EH (cell line): ENCODE results near the gene PNMT.
"Not testable (repeated sequence)": the region's sequence is repeated elsewhere in the genome, so short reads cannot be mapped to it uniquely, and the experiment has no call there.

Experiments
- DNase-seq: peaks from one replicate; pipeline ENCODE4 v3.0.0-alpha.2; 2015; ENCODE audit warnings: low read depth

Gene PNMT

DNA sequence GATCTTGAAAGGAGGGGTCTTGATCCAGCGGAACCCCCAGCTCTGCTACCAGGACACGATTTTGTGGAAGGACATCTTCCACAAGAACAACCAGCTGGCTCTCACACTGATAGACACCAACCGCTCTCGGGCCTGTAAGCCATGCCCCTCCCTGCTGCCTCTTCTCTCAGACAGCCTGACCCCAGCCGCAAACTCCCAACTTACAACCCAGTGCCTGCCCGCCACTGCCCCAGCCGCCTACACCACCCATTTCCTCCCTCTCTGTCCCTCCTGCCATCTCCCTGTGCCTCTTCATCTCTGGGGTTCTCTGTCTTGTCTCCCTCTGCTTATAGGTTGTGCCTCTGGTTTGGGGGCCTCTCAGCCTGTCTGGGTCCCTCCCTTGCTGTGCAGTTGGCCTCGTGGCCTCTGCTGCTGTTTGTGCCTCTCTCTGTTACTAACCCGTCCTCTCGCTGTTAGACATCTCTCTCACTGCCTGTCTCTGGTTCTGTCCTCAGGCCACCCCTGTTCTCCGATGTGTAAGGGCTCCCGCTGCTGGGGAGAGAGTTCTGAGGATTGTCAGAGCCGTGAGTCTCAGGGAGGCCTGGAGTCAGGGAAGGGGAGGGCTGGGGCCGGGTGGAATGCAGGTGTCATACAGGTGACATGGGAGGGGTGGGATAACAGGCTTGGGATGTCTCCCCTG is 41.2 kb downstream of the PNMT start:
- no peak for DNase-seq

DNA sequence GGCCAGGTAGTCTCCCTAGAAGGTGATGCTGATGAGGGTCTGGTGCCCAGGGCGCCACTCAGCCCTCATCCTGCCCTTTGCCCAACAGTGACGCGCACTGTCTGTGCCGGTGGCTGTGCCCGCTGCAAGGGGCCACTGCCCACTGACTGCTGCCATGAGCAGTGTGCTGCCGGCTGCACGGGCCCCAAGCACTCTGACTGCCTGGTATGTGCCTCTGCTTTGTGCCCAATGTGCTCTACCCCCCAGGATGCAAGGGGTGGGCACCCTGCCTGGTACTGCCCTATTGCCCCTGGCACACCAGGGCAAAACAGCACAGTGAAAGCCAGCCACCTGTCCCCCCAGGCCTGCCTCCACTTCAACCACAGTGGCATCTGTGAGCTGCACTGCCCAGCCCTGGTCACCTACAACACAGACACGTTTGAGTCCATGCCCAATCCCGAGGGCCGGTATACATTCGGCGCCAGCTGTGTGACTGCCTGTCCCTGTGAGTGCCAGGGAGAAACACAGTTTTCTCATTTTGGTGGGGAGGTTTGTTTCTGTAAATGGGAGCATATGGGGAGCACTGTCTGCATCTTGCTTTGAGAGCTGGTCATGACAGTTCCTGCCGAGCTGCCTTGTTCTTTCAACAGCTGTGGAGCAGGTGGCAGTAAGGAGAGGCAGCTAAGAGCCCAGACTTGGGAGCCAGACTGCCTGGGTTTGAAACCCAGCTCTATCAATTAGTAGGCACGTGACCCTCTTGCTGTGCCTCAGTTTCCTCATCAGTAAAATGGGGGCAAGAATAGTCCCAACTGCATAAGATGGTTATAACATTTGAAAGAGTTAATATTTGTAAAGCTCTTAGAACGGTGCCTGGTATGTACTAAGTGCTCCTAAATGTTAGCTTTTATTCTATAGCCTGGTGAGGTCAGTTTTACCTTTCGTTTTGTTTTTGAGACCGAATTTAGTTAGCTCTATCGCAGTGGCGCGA is 42.0 kb downstream of the PNMT start:
- DNase-seq, result no peak

DNA sequence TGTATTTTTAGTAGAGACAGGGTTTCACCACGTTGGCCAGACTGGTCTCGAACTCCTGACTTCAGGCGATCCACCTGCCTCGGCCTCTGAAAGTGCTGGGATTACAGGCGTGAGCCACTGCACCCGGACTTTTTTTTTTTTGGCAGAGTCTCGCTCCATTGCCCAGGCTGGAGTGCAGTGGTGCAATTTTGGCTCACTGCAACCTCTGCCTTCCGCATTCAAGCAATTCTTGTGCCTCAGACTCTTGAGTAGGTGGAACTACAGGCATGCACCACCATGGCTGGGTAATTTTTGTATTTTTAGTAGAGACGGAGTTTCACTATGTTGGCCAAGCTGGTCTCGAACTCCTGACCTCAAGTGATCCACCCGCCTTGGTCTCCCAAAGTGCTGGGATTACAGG is 42.8 kb downstream of the PNMT start:
- DNase-seq, result not testable (repeated sequence)

DNA sequence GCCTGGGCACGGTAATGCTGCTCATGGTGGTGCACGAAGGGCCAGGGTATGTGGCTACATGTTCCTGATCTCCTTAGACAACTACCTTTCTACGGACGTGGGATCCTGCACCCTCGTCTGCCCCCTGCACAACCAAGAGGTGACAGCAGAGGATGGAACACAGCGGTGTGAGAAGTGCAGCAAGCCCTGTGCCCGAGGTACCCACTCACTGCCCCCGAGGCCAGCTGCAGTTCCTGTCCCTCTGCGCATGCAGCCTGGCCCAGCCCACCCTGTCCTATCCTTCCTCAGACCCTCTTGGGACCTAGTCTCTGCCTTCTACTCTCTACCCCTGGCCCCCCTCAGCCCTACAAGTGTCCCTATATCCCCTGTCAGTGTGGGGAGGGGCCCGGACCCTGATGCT is 43.6 kb downstream of the PNMT start:
- no peak for DNase-seq

DNA sequence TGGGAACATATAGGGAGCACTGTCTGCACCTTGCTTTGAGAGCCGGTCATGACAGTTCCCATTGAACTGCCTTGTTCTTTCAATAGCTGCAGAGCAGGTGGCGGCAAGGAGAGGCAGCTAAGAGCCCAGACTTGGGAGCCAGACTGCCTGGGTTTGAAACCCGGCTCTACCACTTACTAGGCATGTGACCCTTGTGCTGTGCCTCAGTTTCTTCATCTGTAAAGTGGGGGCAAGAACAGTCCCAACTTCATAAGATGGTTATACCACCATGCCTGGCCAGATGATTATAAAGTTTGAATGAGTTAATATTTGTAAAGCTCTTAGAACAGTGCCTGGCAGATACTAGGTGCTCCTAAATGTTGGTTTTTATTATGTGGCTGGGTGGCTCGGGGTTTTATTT is 46.0 kb downstream of the PNMT start:
- no peak for DNase-seq

DNA sequence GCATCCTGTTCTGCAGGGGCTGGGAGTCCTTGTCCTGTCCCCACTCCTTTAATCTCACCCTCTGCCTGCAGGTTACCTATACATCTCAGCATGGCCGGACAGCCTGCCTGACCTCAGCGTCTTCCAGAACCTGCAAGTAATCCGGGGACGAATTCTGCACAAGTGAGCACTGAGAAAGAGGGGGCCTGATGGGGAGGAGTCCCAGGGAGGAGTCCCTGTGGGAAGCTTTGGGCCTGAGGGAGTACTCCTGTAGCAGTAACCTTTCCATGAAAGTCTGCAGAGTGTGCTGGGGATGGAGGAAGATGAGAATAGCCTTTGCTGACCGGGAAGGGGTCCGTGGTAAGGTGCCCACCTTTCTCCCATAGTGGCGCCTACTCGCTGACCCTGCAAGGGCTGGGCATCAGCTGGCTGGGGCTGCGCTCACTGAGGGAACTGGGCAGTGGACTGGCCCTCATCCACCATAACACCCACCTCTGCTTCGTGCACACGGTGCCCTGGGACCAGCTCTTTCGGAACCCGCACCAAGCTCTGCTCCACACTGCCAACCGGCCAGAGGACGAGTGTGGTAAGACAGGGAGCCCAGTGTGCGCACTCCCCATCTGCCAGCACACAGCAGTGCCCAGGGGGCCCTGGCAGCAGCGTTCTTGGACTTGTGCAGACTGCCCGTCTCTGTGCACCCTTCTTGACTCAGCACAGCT is 47.3 kb downstream of the PNMT start:
- DNase-seq, result no peak

DNA sequence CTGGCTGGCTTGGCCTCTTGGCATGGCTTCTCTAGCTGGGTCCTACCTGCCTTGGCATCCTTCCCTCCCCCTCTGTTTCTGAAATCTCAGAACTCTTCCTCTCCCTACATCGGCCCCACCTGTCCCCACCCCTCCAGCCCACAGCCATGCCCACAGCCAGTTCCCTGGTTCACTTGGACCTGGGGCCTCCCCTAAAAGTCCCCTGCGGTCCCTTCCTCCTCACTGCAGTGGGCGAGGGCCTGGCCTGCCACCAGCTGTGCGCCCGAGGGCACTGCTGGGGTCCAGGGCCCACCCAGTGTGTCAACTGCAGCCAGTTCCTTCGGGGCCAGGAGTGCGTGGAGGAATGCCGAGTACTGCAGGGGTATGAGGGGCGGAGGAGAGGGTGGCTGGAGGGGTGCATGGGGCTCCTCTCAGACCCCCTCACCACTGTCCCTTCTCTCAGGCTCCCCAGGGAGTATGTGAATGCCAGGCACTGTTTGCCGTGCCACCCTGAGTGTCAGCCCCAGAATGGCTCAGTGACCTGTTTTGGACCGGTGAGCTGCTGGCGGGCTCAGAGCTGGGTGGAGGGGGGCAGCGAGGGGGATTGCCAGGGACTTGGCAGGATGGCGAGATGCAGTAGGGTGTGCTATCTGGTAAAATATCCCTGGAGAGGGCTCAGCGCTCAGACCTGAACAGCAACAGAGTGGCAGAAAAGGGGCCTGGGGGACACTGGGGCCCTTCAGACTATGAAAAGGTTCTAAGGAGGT is 48.0 kb downstream of the PNMT start:
- DNase-seq, result no peak

DNA sequence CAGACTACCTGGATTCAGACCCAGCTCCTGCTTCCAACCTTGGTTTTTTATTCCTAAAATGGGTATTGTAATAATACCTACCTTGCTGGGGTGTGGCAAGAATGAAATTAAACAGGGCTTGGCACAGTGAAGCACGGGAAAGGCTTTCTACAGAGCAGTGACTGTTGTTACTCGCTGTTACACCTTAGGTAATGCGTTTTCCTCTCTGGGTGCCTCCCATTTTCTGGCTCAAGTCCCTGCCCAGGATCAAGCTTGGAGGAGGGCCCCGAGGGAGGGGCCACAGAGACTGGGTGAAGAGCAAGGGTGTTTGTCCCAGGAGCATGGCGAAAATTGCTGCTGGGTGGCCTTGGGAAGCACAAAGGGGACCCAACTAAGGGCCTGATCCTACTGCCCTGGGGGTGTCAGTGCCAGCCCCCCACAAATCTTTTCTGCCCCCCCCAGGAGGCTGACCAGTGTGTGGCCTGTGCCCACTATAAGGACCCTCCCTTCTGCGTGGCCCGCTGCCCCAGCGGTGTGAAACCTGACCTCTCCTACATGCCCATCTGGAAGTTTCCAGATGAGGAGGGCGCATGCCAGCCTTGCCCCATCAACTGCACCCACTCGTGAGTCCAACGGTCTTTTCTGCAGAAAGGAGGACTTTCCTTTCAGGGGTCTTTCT is 48.8 kb downstream of the PNMT start:
- no peak for DNase-seq

DNA sequence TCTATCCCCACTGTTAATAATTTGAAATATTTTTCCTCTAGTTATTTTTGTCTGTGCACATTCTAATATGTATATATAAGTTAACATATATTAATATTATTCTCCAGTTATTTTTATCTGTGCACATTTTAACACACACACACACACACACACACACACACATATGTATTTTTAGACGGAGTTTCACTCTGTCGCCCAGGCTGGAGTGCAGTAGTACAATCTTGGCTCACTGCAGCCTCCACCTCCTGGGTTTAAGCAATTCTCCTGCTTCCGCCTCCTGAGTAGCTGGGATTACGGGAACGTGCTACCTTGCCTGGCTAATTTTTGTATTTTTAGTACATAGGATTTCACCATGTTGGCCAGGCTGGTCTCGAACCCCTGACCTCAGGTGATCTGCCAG is 49.4 kb downstream of the PNMT start:
- DNase-seq, result no peak

DNA sequence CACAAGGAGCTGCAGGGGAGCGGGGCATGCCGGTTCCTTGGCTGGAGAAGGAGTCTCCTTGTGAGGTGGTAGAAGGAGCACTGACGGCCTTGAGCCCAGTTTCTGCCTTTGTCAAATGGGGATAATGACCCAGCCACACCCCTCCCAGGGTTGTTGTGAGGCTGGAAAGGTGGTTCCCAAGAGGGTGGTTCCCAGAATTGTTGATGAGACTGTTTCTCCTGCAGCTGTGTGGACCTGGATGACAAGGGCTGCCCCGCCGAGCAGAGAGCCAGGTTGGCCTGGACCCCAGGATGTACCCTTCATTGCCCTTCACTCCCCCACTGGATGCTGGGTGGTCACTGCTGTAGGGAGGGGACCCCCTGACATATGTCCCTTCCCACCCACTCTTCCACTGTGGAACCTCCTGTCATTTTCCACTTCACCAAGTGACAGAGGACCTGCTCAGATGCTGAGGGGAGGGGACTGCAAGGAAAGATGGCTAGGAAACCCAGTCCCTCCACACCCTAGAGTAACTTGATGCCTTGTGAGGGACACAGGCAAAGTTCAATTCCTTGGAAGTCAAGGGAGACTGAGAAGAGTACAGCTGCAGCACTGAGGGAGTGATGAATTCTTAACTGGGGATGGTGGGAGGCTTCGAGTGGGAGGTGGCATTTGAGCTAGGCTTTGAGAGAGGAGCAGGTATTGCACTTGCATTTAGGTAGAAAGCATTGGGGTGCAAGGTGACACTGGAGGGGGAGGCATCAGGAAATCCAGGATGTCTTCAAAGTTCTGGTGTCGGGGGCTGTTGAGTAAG is 51.5 kb downstream of the PNMT start:
- DNase-seq, result no peak
